HepG2 (cell line): Measurements from ENCODE around the gene PTPRH. TPM values are rescaled to one million over a fixed set of nuclear protein-coding genes. Genes with fewer than 3 reads are reported as not detected.

ENCODE experiments used
- ATAC-seq: fragments of 200-7000 bp; cut with Tn5 transposase; 3 replicates; pipeline ENCODE4 v1.9.1; 2020; ENCODE audit warnings: mild to moderate bottlenecking, moderate library complexity
- BruUV-seq: library from RNA; stranded (reverse); fragments of 400-500 nt; replicated peaks from 2 replicates; lab custom pipeline; 2021; lab: Mats Ljungman, UMichigan
- CTCF ChIA-PET: fragments of 300-600 bp; formaldehyde crosslinking; extraction: SDS; loops from one replicate; lab custom pipeline; 2021; ENCODE audit warnings: low total read pairs, inconsistent platforms, low intra/inter-chr PET ratio; lab: Yijun Ruan, JAX
- POLR2A ChIA-PET: fragments of 350-600 bp; sonication (Branson Sonifier 250); formaldehyde crosslinking; loops from one replicate; lab custom pipeline; 2020; ENCODE audit warnings: antibody characterized with exemption, inconsistent platforms; lab: Yijun Ruan, JAX
- DNase-seq: peaks from one replicate; pipeline ENCODE4 v3.0.0-alpha.2; 2015; ENCODE audit warnings: low spot score
- FAIRE-seq: peaks from 3 replicates; lab custom pipeline; 2011; peaks lifted over from hg19 to GRCh38; lab: Jason Lieb, UNC
- H2AFZ ChIP-seq: one replicate; pipeline ENCODE4 v1.6.1; 2011; ENCODE audit warnings: low read length, inconsistent platforms
- H3K27ac ChIP-seq: fragments of 300-600 bp; 3 replicates; pipeline ENCODE4 v1.8.0; 2011; ENCODE audit warnings: mixed run types, mild to moderate bottlenecking, mixed read lengths, low read length, inconsistent platforms; ENCODE audit not compliant: insufficient read depth; ENCODE audit errors: extremely low read length
- H3K27me3 ChIP-seq, 2 experiments: fragments of 200-600 bp in 1 of 2; 2 replicates in 1 of 2; 3 replicates in 1 of 2; pipeline versions ENCODE4 v1.6.0 to v1.8.0; 2011; ENCODE audit warnings: low read length in 2 of 2, mild to moderate bottlenecking in 2 of 2, moderate library complexity in 2 of 2, inconsistent platforms in 1 of 2; ENCODE audit not compliant: insufficient read depth in 2 of 2, control insufficient read depth in 1 of 2
- H3K36me3 ChIP-seq, 2 experiments: fragments of 200-600 bp in 1 of 2; replicated peaks in 1 of 2; 2 replicates in 1 of 2; 3 replicates in 1 of 2; pipeline versions ENCODE4 v1.5.1 to v1.8.0; 2011; ENCODE audit warnings: low read length in 2 of 2, inconsistent platforms in 1 of 2; ENCODE audit not compliant: insufficient read depth in 2 of 2, control insufficient read depth in 1 of 2
- H3K4me1 ChIP-seq: 2 replicates; pipeline ENCODE4 v1.5.1; 2012; ENCODE audit warnings: low read length, inconsistent platforms; ENCODE audit not compliant: insufficient read depth
- H3K4me2 ChIP-seq: 2 replicates; pipeline ENCODE4 v1.6.0; 2011; ENCODE audit warnings: low read depth, low read length, inconsistent platforms
- H3K4me3 ChIP-seq, 3 experiments: fragments of 200-600 bp in 1 of 3; sonication (generic), shearing (Covaris generic) in 1 of 3; replicated peaks in 1 of 3; 2 replicates each; pipeline ENCODE4 v1.5.1; 2011 to 2016; ENCODE audit warnings: low read length in 3 of 3, inconsistent platforms in 2 of 3, low read depth in 2 of 3, mild to moderate bottlenecking in 2 of 3, control low read depth in 1 of 3, mixed read lengths in 1 of 3; ENCODE audit not compliant: insufficient read depth in 1 of 3
- H3K79me2 ChIP-seq: one replicate; pipeline ENCODE4 v1.6.1; 2011; ENCODE audit warnings: low read length, inconsistent platforms; ENCODE audit not compliant: insufficient read depth
- H3K9ac ChIP-seq: 2 replicates; pipeline ENCODE4 v1.6.0; 2011; ENCODE audit warnings: mild to moderate bottlenecking, low read depth, low read length, inconsistent platforms; ENCODE audit not compliant: insufficient read depth
- H3K9me3 ChIP-seq: 2 replicates; pipeline ENCODE4 v1.5.1; 2012; ENCODE audit warnings: mild to moderate bottlenecking, low read length
- H4K20me1 ChIP-seq: 2 replicates; pipeline ENCODE4 v1.6.0; 2011; ENCODE audit warnings: inconsistent platforms, mild to moderate bottlenecking, low read length, moderate library complexity; ENCODE audit not compliant: insufficient read depth
- PAF1 ChIP-seq: IDR thresholded peaks from 2 replicates; pipeline ENCODE4 v1.6.1; 2016; ENCODE audit warnings: missing genetic modification reagents, missing compliant biosample characterization
- POLR2G ChIP-seq: fragments of 200-400 bp; formaldehyde crosslinking; IDR thresholded peaks from 2 replicates; pipeline ENCODE4 v1.6.1; 2018; ENCODE audit warnings: mild to moderate bottlenecking, low read depth, low read length, moderate library complexity
- PRDM10 ChIP-seq: sonication (generic); formaldehyde crosslinking; IDR thresholded peaks from 2 replicates; pipeline ENCODE4 v1.4.0; 2020; ENCODE audit warnings: low read depth, missing genetic modification reagents
- ZNF703 ChIP-seq: sonication (generic); formaldehyde crosslinking; IDR thresholded peaks from 2 replicates; pipeline ENCODE4 v1.5.1; 2020; ENCODE audit warnings: missing genetic modification reagents, mild to moderate bottlenecking, moderate library complexity, borderline replicate concordance
- WGBS: methylation state at CpG from one replicate; pipeline ENCODE4 v1.1.6; 2017; ENCODE audit warnings: low lambda C conversion rate; 5-methylcytosine and 5-hydroxymethylcytosine counted together
- in situ Hi-C: cut with HindIII; loops from 2 replicates; pipeline ENCODE4 v1.10.0; 2017; ENCODE audit warnings: low pct_unique_long_range_greater_than_20kb; ENCODE audit not compliant: extremely low pct_ligation_motif_present
- intact Hi-C: fragments of 100-400 bp; cut with micrococcal nuclease; formaldehyde crosslinking; loops from one replicate; pipeline ENCODE4 v1.10.0; 2022; ENCODE audit not compliant: unreplicated experiment
- polyA plus RNA-seq, 8 experiments: library from polyadenylated mRNA; depleted of rRNA in 3 of 8; stranded (reverse) in 7 of 8; unstranded in 1 of 8; fragments of >200 nt; fragmentation: Illumina TruSeq in 4 of 8; extraction: Trizol in 4 of 8; gene quantifications; 2 replicates each; pipeline versions ENCODE4 v1.2.1 to v1.2.3, GENCODE V29; 2011 to 2016; ENCODE audit warnings: low read depth in 4 of 8, missing spikeins in 1 of 8, mixed read lengths in 1 of 8; ENCODE audit not compliant: insufficient read depth in 1 of 8
- total RNA-seq, 5 experiments: library from RNA; depleted of rRNA; stranded (reverse); fragments of >200 nt; fragmentation: Illumina TruSeq; extraction: Trizol; gene quantifications; 2 replicates each; pipeline ENCODE4 v1.2.3, GENCODE V29; 2016; ENCODE audit warnings: low read depth in 1 of 5

Gene PTPRH
- total and polyA plus RNA-seq, 2 of the 13 experiments (the other 11 are each of a cell fraction or from before 2014, with no cell fraction given) = 14.7 to 125 TPM

GRCh38 chr19:55223291-55224037 lies 14.2 kb upstream of the PTPRH start:
- peaks cover 4 to 11% of the 10 kb centered on the region in 2 experiments; a peak in 3 of 5 replicates for H3K36me3 ChIP-seq
- no peak overlapping the region for H3K9ac ChIP-seq
- FAIRE-seq = no peak
- H3K27me3 ChIP-seq = no peaks in the 10 kb centered on the region
- ATAC-seq = peak; percentile 23
- H3K4me2 ChIP-seq = no peak overlapping the region
- peaks cover 4% of the 10 kb centered on the region for H3K79me2 ChIP-seq
- TF ChIP-seq PRDM10 = no peak
- TF ChIP-seq PAF1 (CRISPR knock-in tag) = 0 out of 2 replicates have a peak, but pooled peaks have one; percentile 62
- no peak for TF ChIP-seq ZNF703 (CRISPR knock-in tag)
- TF ChIP-seq POLR2G = 0 out of 2 replicates have a peak, but pooled peaks have one; percentile 12
- TF ChIP-seq, all 625 proteins: peak for 2
- in situ Hi-C loops = loop anchor here (5.0 kb wide), 1 partner anchor 34 kb away; the partner anchor contains the start of gene PPP6R1
- intact Hi-C loops = no loop called here
- H3K27ac ChIP-seq = no peak overlapping the region
- CTCF ChIA-PET = no interaction called here
- peaks cover 37% of the 10 kb centered on the region for H3K4me1 ChIP-seq
- no peaks in the 10 kb centered on the region for H3K9me3 ChIP-seq
- BruUV-seq = no TSS peak
- no peaks in the 10 kb centered on the region for H4K20me1 ChIP-seq
- DNase-seq = no peak
- WGBS = 92% methylated on average over 4 of the region's 17 CpGs
- no peak overlapping the region for H2AFZ ChIP-seq
- no peak overlapping the region for H3K4me3 ChIP-seq
- POLR2A ChIA-PET = interaction anchor here (1.5 kb wide), 1 partner anchor 13 kb away, joined by 5 read pairs; the partner anchor contains the start of gene PTPRH
